Sigmoid colon (tissue), 3 donors: Measurements from ENCODE around the gene NUBP2.

Experiments
- POLR2A ChIP-seq, 2 donors: fragments of 450-650 bp; IDR thresholded peaks; one replicate each; pipeline ENCODE4 v1.6.1; 2016; ENCODE audit warnings: antibody characterized with exemption in 2 of 2, mild to moderate bottlenecking in 2 of 2, moderate library complexity in 2 of 2
- TF ChIP-seq, protein P1 (sequence below), 4 experiments: fragments of 450-650 bp in 3 of 4; fragments of 200-600 bp in 1 of 4; IDR thresholded peaks; one replicate each; pipeline ENCODE4 v1.5.1; 2016 to 2019; ENCODE audit warnings: antibody characterized with exemption in 4 of 4, mild to moderate bottlenecking in 3 of 4, moderate library complexity in 2 of 4

DNA sequence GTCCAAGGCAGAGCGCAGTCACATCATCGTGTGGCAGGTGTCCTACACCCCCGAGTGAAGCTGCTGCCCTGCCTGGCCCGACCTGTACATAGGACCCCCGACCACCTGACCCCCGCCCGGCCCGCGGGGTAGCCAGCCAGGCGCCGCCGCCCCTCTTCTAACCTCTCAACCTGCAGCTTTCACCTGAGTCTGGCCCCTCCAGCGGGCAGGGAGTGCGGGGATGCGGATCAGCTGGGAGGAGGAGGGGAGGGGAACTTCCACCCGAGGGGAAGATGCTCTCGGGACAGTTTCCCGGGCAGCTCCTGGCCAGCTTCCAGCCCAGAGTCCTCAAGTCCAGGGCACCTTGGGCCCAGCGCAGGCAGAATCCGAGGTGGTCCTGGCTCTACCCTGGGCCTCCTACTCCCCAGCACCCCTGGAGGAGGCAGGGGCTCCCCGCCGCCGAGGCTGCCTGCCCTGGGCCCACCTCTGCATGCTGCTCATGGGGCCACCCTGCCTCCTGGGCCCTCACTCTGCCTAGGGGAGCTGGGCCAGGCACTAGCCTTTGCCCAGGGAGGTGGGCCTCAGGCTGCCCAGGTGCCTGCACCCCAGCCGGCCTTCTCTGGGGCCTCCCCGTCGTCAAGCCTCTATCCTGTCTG lies 13.9 kb upstream of the NUBP2 start:
- TF ChIP-seq POLR2A (IDR thresholded peaks at IDR 0.05): no peak
- TF ChIP-seq, protein P1, sequence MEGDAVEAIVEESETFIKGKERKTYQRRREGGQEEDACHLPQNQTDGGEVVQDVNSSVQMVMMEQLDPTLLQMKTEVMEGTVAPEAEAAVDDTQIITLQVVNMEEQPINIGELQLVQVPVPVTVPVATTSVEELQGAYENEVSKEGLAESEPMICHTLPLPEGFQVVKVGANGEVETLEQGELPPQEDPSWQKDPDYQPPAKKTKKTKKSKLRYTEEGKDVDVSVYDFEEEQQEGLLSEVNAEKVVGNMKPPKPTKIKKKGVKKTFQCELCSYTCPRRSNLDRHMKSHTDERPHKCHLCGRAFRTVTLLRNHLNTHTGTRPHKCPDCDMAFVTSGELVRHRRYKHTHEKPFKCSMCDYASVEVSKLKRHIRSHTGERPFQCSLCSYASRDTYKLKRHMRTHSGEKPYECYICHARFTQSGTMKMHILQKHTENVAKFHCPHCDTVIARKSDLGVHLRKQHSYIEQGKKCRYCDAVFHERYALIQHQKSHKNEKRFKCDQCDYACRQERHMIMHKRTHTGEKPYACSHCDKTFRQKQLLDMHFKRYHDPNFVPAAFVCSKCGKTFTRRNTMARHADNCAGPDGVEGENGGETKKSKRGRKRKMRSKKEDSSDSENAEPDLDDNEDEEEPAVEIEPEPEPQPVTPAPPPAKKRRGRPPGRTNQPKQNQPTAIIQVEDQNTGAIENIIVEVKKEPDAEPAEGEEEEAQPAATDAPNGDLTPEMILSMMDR (IDR thresholded peaks at IDR 0.05): no peak
